ENCODE results near the gene CALHM6. TPM values are rescaled to one million over a fixed set of nuclear protein-coding genes. Genes with fewer than 3 reads are reported as not detected.

Gene CALHM6
- total RNA-seq, 2 donors from 2014 or later: 1.5 to 6.2 TPM

- Histone ChIP-seq H3K9me3 (no peaks in the 10 kb centered on the region), H3K4me1 (no peaks in the 10 kb centered on the region), H3K9ac (ENCODE audit: low read depth in 2 of 2, low read length in 2 of 2) (no peak overlapping the region), H3K4me3 (no peak overlapping the region), H3K27me3 (peaks cover 23% of the 10 kb centered on the region), H3K27ac (no peak overlapping the region), H3K36me3 (no peaks in the 10 kb centered on the region)
- TF ChIP-seq CTCF (IDR thresholded peaks at IDR 0.05): no peak
- no peak for DNase-seq
- intact Hi-C loops (cut with DNase I): no loop called here
These were observed 4.1 kb downstream of the CALHM6 start for GRCh38 chr6:116465246-116465645.

- H3K4me1 ChIP-seq: no peaks in the 10 kb centered on the region
- H3K36me3 ChIP-seq: no peaks in the 10 kb centered on the region
- no peak for TF ChIP-seq CTCF (IDR thresholded peaks at IDR 0.05)
- H3K4me3 ChIP-seq: no peak overlapping the region
- H3K9ac ChIP-seq (ENCODE audit: low read depth in 2 of 2, low read length in 2 of 2): no peak overlapping the region
- intact Hi-C loops (cut with DNase I): no loop called here
- peaks cover 17% of the 10 kb centered on the region for H3K27me3 ChIP-seq
- no peaks in the 10 kb centered on the region for H3K9me3 ChIP-seq
- H3K27ac ChIP-seq: no peak overlapping the region
- DNase-seq: no peak
These were observed 5.9 kb downstream of the CALHM6 start for GRCh38 chr6:116467096-116467495.

- Histone ChIP-seq H3K9ac (ENCODE audit: low read depth in 2 of 2, low read length in 2 of 2) (no peak overlapping the region), H3K27me3 (peaks cover 13% of the 10 kb centered on the region), H3K27ac (no peak overlapping the region), H3K9me3 (no peaks in the 10 kb centered on the region), H3K4me1 (no peaks in the 10 kb centered on the region), H3K4me3 (no peak overlapping the region), H3K36me3 (no peaks in the 10 kb centered on the region)
- intact Hi-C loops (cut with DNase I): no loop called here
- TF ChIP-seq CTCF (IDR thresholded peaks at IDR 0.05): no peak
- DNase-seq: no peak
These were observed 6.3 kb downstream of the CALHM6 start for GRCh38 chr6:116467514-116467913.

GRCh38 chr6:116468293-116468692, 7.1 kb downstream of the CALHM6 start:
- Histone ChIP-seq H3K36me3 (no peaks in the 10 kb centered on the region), H3K4me1 (no peaks in the 10 kb centered on the region), H3K9ac (ENCODE audit: low read depth in 2 of 2, low read length in 2 of 2) (no peak overlapping the region), H3K27ac (no peak overlapping the region), H3K9me3 (no peaks in the 10 kb centered on the region), H3K27me3 (peaks cover 6% of the 10 kb centered on the region), H3K4me3 (no peak overlapping the region)
- DNase-seq: no peak
- intact Hi-C loops (cut with DNase I): no loop called here
- TF ChIP-seq CTCF (IDR thresholded peaks at IDR 0.05): no peak

- intact Hi-C loops (cut with DNase I): no loop called here
- H3K27ac ChIP-seq: no peak overlapping the region
- H3K36me3 ChIP-seq: no peaks in the 10 kb centered on the region
- no peak overlapping the region for H3K4me3 ChIP-seq
- no peaks in the 10 kb centered on the region for H3K4me1 ChIP-seq
- no peaks in the 10 kb centered on the region for H3K27me3 ChIP-seq
- TF ChIP-seq CTCF (IDR thresholded peaks at IDR 0.05): no peak
- H3K9ac ChIP-seq (ENCODE audit: low read depth in 2 of 2, low read length in 2 of 2): no peak overlapping the region
- H3K9me3 ChIP-seq: no peaks in the 10 kb centered on the region
- no peak for DNase-seq
These were observed 10.4 kb downstream of the CALHM6 start for GRCh38 chr6:116471531-116471930.

- Histone ChIP-seq H3K4me1 (no peaks in the 10 kb centered on the region), H3K27ac (no peak overlapping the region), H3K27me3 (no peaks in the 10 kb centered on the region), H3K36me3 (no peaks in the 10 kb centered on the region), H3K9me3 (no peaks in the 10 kb centered on the region), H3K9ac (ENCODE audit: low read depth in 2 of 2, low read length in 2 of 2) (no peak overlapping the region), H3K4me3 (no peak overlapping the region)
- DNase-seq: no peak
- TF ChIP-seq CTCF (IDR thresholded peaks at IDR 0.05): no peak
- intact Hi-C loops (cut with DNase I): no loop called here
These were observed 11.5 kb downstream of the CALHM6 start for GRCh38 chr6:116472706-116473105.
